HG02938 (cell line): ENCODE measurements around the gene ZNF862.

Experiments used
- ATAC-seq: cut with Tn5 transposase; IDR thresholded peaks from one replicate; pipeline ENCODE4 v1.9.1; 2021; ENCODE audit warnings: mild to moderate bottlenecking, moderate library complexity; ENCODE audit not compliant: unreplicated experiment

The ZNF862 gene

GRCh38 chr7:149809215-149809614, 29.0 kb upstream of the ZNF862 start:
- ATAC-seq = no peak

DNA sequence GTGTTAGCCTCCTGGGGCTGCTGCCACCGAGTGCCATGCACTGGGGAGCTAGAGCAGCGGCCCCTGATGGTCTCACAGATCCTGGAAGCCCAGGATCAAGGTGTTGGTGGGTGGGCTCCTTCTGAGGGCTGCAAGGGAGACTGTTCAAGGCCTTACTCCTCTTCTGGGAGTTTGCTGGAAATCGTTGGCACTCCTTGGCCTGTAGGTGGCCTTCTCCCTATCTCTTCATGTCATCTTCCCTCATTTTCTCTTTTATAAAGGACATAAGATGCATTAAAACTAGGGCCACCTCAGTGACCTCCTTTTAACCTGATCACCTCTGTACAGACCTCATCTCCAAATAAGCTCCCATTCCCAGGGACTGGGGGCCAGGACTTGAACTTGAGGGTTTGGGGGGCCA, 27.0 kb upstream of the ZNF862 start:
- no peak for ATAC-seq

DNA sequence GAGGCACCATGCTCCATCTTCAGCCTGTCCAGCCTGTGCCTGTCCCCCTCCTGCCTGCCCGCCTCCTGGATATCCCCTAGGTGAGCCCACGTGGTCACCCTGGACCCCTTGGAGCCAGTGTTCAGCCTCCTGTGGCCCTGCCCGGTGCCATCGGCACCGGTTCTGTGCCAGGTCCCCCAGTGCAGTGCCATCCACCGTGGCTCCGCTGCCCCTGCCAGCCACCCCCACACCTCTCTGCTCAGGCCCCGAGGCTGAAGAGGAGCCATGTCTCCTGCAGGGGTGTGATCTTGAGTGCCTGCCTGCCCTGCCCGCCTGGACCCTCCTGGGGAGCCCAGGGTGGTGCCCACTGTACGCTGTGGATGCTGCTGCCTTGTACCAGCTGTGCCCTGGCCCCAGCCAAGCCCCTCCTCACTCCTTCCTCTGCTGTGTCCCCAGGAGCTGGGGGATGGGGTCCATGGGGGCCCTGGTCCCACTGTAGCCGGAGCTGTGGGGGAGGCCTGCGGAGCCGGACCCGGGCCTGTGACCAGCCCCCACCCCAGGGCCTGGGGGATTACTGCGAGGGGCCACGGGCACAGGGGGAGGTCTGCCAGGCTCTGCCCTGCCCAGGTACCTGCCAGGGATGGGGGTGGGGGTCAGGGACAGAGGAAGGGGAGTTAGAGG, 26.2 kb upstream of the ZNF862 start:
- no peak for ATAC-seq

DNA sequence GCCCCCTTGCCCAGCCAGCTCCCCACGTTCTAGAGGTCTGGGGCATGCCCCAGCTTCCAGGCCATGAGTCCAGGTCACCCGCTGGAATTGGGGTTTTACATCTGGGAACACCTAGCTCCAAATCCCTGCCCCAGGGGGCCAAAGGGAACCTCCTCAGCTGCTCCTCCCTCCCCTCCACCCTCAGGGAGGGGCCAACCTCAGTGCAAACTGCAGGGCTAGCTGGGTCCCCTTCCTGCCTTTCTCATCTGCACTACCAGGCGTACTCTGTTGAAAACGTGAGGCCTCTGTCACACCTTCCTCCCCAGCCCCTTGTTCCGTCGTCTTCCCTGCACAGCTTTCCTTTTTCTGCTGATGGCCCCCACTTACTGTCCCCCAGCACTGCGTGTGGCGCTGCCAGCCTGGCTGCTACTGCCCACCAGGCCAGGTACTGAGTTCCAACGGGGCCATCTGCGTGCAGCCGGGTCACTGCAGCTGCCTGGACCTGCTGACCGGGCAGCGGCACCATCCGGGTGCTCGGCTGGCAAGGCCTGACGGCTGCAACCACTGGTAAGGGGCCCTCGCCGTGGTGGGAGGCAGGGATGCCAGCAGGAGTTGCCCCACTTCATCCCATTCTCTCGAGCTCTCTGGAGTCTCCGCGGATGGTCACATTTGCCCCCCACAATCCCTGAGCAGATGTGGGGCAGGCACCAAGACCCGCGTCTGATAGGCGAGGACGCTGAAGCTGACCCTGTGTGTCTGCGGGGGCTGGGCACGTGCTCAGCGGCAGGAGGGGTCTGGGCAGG, 24.7 kb upstream of the ZNF862 start:
- ATAC-seq = no peak

DNA sequence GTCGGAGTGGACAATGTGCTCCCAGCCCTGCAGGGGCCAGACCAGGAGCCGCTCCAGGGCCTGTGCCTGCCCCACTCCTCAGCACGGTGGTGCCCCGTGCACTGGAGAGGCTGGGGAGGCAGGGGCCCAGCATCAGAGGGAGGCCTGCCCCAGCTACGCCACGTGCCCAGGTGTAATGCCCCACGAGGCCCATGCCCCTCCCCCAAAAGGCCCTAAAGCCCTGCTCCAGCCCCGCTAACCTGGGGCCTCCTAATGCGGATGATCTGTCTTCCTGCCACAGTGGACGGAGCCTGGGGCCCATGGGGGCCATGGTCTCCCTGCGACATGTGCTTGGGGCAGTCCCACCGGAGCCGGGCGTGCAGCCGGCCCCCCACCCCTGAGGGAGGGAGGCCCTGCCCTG, 23.7 kb upstream of the ZNF862 start:
- ATAC-seq = no peak

DNA sequence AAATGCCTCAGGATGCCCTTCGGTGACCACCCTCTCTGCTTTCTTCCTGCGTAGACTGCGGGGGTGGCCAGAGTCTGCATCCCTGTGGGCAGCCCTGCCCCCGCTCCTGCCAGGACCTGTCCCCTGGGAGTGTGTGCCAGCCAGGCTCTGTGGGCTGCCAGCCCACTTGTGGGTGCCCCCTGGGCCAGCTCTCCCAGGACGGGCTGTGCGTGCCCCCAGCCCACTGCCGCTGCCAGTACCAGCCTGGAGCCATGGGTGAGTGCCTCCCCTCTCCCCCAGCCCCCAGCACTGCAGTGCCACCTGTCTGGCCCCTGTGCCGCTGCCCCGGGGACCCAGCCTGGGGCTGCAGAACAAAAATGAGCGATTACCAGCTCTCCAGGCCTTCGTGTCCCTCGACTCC, 23.1 kb upstream of the ZNF862 start:
- no peak for ATAC-seq

GRCh38 chr7:149815661-149816266, 22.4 kb upstream of the ZNF862 start:
- no peak for ATAC-seq

GRCh38 chr7:149816267-149816751, 21.9 kb upstream of the ZNF862 start:
- no peak for ATAC-seq

DNA sequence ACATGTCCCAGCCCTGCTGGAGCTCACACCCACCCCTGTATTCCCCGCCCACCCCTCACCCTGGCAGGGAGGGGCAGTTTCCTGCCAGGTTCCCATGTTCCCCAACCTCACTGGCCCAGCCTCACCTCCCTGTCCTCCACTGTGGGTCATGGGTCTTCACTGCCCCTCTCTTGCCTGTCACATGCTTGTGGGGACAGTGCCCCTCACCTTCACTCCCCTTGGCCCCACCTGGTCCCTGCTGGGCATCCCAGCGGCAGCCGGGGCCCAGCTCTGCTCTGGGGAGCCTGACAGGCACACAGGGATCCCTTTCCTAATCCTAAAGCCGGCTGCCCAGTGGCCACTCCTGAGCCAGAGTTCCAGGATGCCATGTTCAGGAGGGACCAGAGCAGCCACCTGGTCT, 21.4 kb upstream of the ZNF862 start:
- ATAC-seq = no peak

DNA sequence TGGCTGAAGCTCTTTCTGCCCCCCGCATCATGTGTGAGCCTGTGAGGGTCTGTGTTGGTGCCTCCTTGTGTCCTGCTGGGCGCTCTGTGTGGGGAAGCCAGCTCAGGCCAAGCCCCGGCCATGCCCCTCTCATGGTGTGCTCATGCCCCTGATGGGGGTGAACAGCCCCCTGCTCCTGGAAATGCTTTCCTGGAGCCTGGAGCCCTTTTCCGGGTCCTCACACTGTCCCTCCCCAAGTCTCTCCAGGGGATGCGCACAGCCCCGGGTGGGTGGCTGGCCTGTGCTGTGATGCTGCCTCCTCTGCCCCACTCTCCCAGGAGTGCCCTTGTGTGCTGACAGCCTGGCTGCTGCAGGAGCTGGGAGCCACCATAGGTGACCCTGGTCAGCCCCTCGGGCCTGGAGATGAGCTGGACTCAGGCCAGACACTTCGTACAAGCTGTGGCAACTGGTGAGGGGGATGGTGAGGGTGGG, 20.8 kb upstream of the ZNF862 start:
- ATAC-seq = no peak

DNA sequence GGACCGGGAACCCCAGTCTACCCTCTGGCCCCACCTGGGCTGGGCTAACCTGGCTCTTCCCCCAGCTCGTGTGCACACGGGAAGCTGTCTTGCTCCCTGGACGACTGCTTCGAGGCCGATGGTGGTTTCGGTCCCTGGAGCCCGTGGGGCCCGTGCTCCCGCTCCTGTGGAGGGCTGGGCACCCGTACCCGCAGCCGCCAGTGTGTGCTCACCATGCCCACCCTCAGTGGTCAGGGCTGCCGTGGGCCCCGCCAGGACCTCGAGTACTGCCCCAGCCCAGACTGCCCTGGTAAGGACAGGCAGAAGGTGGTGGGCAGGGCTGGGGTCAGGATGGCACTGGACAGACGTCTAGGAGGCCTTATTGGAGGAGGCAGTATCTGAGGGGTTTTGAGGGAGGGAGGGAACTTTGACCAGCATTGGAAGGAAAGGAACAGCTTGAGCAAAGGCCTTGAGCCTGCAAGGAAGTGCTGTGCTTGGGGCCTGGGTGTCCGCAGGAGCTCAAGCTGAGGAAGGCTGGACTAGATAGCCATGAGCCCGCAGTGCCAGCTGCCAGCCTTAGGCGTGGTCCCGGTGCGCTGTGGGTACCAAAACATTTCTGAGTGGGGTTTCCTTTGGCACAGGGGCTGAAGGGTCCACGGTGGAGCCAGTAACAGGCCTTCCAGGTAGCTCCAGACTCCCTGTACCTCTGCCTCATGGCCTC, 20.2 kb upstream of the ZNF862 start:
- no peak for ATAC-seq

DNA sequence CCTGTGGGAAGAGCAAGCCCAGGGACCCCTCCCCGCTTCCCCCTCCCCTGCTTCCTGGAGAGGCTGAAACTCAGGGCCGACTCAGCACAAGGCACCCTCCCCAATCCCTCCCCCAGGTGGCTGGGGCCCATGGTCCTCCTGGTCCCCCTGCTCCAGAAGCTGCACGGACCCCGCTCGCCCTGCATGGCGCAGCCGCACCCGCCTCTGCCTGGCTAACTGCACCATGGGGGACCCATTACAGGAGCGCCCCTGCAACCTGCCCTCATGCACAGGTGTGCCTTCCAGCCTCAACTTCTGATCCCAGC, 19.7 kb upstream of the ZNF862 start:
- ATAC-seq = no peak

DNA sequence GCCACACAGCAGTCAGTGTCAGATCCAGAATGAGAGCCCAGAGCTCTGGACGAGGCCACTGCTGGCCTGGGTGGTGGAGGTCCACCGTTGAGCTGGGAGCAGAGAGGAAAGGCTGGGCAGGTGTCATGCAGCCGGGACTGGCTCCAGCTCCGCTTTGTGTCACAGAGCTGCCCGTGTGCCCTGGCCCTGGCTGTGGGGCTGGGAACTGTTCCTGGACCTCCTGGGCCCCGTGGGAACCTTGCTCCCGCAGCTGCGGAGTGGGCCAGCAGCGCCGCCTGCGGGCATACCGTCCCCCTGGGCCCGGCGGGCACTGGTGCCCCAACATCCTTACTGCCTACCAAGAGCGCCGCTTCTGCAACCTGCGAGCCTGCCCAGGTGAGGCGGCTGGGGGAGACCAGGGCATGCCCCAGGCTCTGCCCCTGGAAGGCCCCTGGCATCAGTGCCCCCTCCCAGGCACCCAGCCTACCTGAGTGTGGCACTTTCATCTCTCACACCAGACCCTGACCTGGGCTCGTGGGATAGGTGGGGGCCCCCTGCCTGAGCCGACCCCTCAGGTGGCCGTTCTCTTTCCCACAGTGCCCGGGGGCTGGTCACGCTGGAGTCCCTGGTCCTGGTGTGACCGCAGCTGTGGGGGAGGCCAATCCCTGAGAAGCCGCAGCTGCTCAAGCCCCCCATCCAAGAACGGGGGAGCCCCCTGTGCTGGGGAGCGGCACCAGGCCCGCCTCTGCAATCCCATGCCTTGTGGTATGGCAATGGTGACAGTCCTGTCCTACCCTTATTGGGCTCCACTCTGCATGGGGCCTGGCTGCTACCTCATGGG, 18.8 kb upstream of the ZNF862 start:
- ATAC-seq = no peak

DNA sequence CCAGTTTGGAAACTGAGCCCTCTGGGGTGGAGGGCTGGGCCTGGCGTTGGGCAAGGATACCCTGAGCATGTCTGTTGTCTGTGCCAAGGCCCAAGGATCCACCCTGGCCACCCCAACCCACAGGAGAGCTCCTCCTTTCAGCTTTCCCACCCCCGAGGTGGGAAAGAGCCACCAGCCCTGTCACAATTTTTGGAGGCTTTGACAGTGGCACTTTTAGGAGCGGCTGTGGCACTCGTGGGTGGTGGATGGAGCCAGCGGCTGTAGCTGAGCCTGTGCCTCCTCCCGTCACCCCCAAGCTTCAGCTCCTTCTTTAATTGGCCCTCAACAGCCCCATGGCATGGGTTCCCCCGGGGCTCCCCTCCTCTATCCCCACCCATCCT, 18.2 kb upstream of the ZNF862 start:
- no peak for ATAC-seq

DNA sequence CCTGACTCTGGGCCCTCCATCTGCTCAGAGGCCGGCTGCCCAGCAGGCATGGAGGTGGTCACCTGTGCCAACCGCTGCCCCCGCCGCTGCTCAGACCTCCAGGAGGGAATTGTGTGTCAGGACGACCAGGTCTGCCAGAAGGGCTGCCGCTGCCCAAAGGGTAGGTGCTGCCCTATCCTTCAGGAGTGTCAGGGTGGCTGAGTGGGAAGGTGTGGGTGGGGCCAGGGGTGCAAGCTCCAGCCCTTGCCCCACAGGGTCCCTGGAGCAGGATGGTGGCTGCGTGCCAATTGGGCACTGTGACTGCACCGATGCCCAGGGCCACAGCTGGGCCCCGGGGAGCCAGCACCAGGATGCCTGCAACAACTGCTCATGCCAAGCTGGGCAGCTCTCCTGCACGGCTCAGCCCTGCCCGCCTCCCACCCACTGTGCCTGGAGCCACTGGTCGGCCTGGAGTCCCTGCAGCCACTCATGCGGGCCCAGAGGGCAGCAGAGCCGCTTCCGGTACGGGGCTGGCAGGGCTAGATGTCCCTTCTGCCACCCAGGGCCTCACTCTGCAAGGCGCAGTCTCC, 17.5 kb upstream of the ZNF862 start:
- ATAC-seq = no peak

DNA sequence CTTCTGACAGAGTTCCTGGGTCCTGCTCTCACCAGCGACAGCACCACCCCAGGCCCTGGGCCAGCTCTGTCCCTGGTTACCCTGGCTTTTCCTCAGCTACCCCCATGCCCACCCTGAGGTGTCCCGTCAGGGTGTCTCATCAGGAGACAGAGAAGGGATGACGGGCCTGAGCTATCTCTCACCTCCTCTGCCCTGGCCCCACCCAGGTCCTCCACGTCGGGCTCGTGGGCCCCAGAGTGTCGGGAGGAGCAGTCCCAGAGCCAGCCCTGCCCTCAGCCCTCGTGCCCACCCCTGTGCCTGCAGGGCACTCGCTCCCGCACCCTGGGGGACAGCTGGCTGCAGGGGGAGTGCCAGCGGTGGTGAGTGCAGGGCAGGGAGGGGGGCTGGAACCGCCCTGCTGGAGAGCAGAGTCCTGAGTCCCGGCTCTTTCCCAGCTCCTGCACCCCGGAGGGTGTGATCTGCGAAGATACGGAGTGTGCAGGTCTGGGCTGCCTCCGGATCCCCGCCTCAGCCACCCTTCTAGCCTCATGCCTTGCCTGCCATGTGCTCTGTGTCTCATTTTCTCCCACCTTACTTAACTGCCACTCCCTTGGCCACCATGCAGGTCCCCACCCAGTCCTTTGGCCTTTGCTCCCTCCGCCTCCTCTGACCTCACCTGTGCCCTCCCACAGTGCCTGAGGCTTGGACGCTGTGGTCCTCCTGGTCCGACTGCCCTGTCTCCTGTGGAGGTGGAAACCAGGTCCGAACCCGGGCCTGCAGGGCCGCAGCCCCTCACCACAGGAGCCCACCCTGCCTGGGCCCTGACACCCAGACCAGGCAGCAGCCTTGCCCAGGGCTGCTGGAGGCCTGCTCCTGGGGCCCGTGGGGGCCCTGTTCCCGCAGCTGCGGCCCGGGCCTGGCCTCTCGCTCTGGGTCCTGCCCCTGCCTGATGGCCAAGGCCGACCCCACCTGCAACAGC, 16.7 kb upstream of the ZNF862 start:
- no peak for ATAC-seq

GRCh38 chr7:149822353-149822943, 15.7 kb upstream of the ZNF862 start:
- ATAC-seq = no peak

DNA sequence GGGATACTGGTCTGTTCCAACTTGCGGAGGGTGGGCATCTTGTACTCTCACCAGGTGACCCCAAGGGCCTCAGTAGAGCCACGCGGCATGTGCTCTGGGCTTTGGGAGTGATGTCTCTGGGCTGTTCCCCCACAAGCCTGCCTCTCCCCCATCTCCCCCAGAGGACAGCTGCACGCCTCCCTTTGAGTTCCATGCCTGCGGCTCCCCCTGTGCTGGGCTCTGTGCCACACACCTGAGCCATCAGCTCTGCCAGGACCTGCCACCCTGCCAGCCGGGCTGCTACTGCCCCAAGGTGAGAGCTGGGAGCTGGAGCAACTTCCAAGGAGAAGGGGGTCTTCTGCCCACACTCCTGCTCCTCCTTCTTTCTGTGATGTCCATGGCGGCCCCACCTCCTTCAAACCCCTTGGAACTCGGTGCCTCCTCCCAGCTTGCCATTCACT, 15.0 kb upstream of the ZNF862 start:
- no peak for ATAC-seq
